H1 (cell line): Measurements from ENCODE around the gene MYMX. TPM values are rescaled to one million over a fixed set of nuclear protein-coding genes. Genes with fewer than 3 reads are reported as not detected.

Experiments
- CTCF ChIA-PET: fragments of 300-600 bp; sonication (Branson Sonifier 250); formaldehyde crosslinking; loops from one replicate; lab custom pipeline; 2021; ENCODE audit not compliant: partially characterized antibody; lab: Charles Lee
- POLR2A ChIA-PET: fragments of 300-600 bp; sonication (Branson Sonifier 250); formaldehyde crosslinking; loops from one replicate; lab custom pipeline; 2021; ENCODE audit warnings: inconsistent platforms; ENCODE audit not compliant: partially characterized antibody; lab: Charles Lee
- DNase-seq, 2 experiments: peaks; one replicate each; pipeline versions ENCODE4 v3.0.0 to v3.0.0-alpha.2; 2010 to 2022; ENCODE audit warnings: low spot score in 2 of 2, low read depth in 1 of 2, mixed read lengths in 1 of 2
- FAIRE-seq: peaks from 2 replicates; lab custom pipeline; 2011; peaks lifted over from hg19 to GRCh38; lab: Jason Lieb, UNC
- H2AFZ ChIP-seq: 2 replicates; pipeline ENCODE4 v1.8.1; 2012; ENCODE audit warnings: low read length, inconsistent platforms
- H2AK5ac ChIP-seq: 2 replicates; pipeline ENCODE4 v1.6.1; 2013; ENCODE audit warnings: low read depth, low read length
- H2BK120ac ChIP-seq: replicated peaks from 2 replicates; pipeline ENCODE3; 2013; ENCODE audit warnings: low read depth, low read length, inconsistent platforms
- H2BK12ac ChIP-seq: 2 replicates; pipeline ENCODE4 v1.6.1; 2013; ENCODE audit warnings: low read depth, low read length
- H2BK15ac ChIP-seq: 2 replicates; pipeline ENCODE4 v1.6.1; 2013; ENCODE audit warnings: low read length
- H2BK20ac ChIP-seq: 2 replicates; pipeline ENCODE4 v1.6.1; 2013; ENCODE audit warnings: low read length
- H2BK5ac ChIP-seq: 2 replicates; pipeline ENCODE4 v1.6.1; 2013; ENCODE audit warnings: low read depth, low read length
- H3K14ac ChIP-seq: 2 replicates; pipeline ENCODE4 v1.6.1; 2013; ENCODE audit warnings: inconsistent platforms; ENCODE audit not compliant: insufficient read length
- H3K18ac ChIP-seq: 2 replicates; pipeline ENCODE4 v1.6.1; 2013; ENCODE audit warnings: low read length; ENCODE audit errors: extremely low read depth
- H3K23ac ChIP-seq: 2 replicates; pipeline ENCODE4 v1.6.1; 2013; ENCODE audit warnings: inconsistent platforms; ENCODE audit not compliant: insufficient read length
- H3K23me2 ChIP-seq: 2 replicates; pipeline ENCODE4 v1.6.1; 2013; ENCODE audit warnings: low read depth, low read length
- H3K27ac ChIP-seq: 2 replicates; pipeline ENCODE4 v1.6.1; 2011; ENCODE audit warnings: low read depth, low read length, inconsistent platforms
- H3K27me3 ChIP-seq, 4 experiments: replicated peaks in 1 of 4; 1 replicate in 1 of 4; 2 replicates in 3 of 4; pipeline versions ENCODE4 v1.6.1 to v1.8.1; 2011 to 2013; ENCODE audit warnings: low read length in 3 of 4, mild to moderate bottlenecking in 3 of 4, inconsistent platforms in 2 of 4, mixed read lengths in 2 of 4, moderate library complexity in 1 of 4; ENCODE audit not compliant: control insufficient read depth in 3 of 4, insufficient read depth in 3 of 4; ENCODE audit errors: extremely low read depth in 1 of 4
- H3K36me3 ChIP-seq, 4 experiments: 2 replicates each; pipeline versions ENCODE4 v1.6.1 to v1.8.1; 2011 to 2013; ENCODE audit warnings: mild to moderate bottlenecking in 4 of 4, low read length in 3 of 4, moderate library complexity in 2 of 4, control low read depth in 1 of 4, inconsistent platforms in 1 of 4; ENCODE audit not compliant: insufficient read depth in 4 of 4, control insufficient read depth in 2 of 4
- H3K4ac ChIP-seq: replicated peaks from 2 replicates; pipeline ENCODE3; 2013; ENCODE audit warnings: low read length, low read depth, mixed read lengths, inconsistent platforms; ENCODE audit not compliant: insufficient read length
- H3K4me1 ChIP-seq, 4 experiments: replicated peaks in 1 of 4; 1 replicate in 1 of 4; 2 replicates in 3 of 4; pipeline versions ENCODE4 v1.6.1 to v1.8.1; 2011 to 2013; ENCODE audit warnings: low read length in 3 of 4, inconsistent platforms in 2 of 4, mixed read lengths in 1 of 4; ENCODE audit not compliant: insufficient read depth in 4 of 4, control insufficient read depth in 3 of 4
- H3K4me2 ChIP-seq, 2 experiments: 2 replicates each; pipeline versions ENCODE4 v1.6.1 to v1.8.1; 2011 to 2013; ENCODE audit warnings: low read depth in 2 of 2, low read length in 2 of 2, control low read depth in 1 of 2, inconsistent platforms in 1 of 2, mild to moderate bottlenecking in 1 of 2; ENCODE audit not compliant: insufficient read depth in 1 of 2
- H3K4me3 ChIP-seq, 4 experiments: fragments of 200-600, 300-600 bp in 1 of 4; sonication (generic), shearing (Covaris generic), sonication (Bioruptor Twin) in 1 of 4; 2 replicates each; pipeline versions ENCODE4 v1.5.1 to v1.8.1; 2011 to 2016; ENCODE audit warnings: low read length in 4 of 4, low read depth in 3 of 4, control low read depth in 2 of 4, inconsistent platforms in 2 of 4, mild to moderate bottlenecking in 2 of 4, mixed read lengths in 1 of 4, moderate library complexity in 1 of 4; ENCODE audit not compliant: insufficient read depth in 2 of 4; ENCODE audit errors: extremely low read depth in 1 of 4
- H3K56ac ChIP-seq: replicated peaks from 2 replicates; pipeline ENCODE3; 2013; ENCODE audit warnings: low read depth, mild to moderate bottlenecking, mixed read lengths, low read length, inconsistent platforms; ENCODE audit not compliant: insufficient read length
- H3K79me1 ChIP-seq: 2 replicates; pipeline ENCODE4 v1.6.1; 2013; ENCODE audit warnings: low read depth, low read length, control low read depth
- H3K79me2 ChIP-seq, 2 experiments: 2 replicates each; pipeline versions ENCODE4 v1.6.1 to v1.8.1; 2012 to 2013; ENCODE audit warnings: low read length in 2 of 2, mild to moderate bottlenecking in 2 of 2, inconsistent platforms in 1 of 2; ENCODE audit not compliant: insufficient read depth in 2 of 2, control insufficient read depth in 1 of 2
- H3K9ac ChIP-seq, 4 experiments: replicated peaks in 1 of 4; 1 replicate in 1 of 4; 2 replicates in 3 of 4; pipeline versions ENCODE4 v1.6.1 to v1.8.1; 2011 to 2013; ENCODE audit warnings: low read depth in 3 of 4, low read length in 3 of 4, control low read depth in 2 of 4, mild to moderate bottlenecking in 2 of 4, moderate library complexity in 2 of 4, inconsistent platforms in 1 of 4; ENCODE audit errors: extremely low read depth in 1 of 4
- H3K9me3 ChIP-seq, 2 experiments: 2 replicates each; pipeline versions ENCODE4 v1.6.1 to v1.8.1; 2012 to 2013; ENCODE audit warnings: mild to moderate bottlenecking in 2 of 2, moderate library complexity in 2 of 2, control low read depth in 1 of 2, inconsistent platforms in 1 of 2, low read depth in 1 of 2, low read length in 1 of 2, mixed read lengths in 1 of 2; ENCODE audit not compliant: insufficient read depth in 2 of 2
- H4K20me1 ChIP-seq, 2 experiments: replicated peaks in 1 of 2; 2 replicates each; pipeline versions ENCODE3 to v1.8.1; 2011 to 2013; ENCODE audit warnings: inconsistent platforms in 2 of 2, low read length in 2 of 2, mild to moderate bottlenecking in 1 of 2; ENCODE audit not compliant: insufficient read depth in 2 of 2, control insufficient read depth in 1 of 2
- H4K5ac ChIP-seq: 2 replicates; pipeline ENCODE4 v1.6.1; 2013; ENCODE audit warnings: low read length, low read depth, mixed read lengths, inconsistent platforms; ENCODE audit not compliant: insufficient read length
- H4K8ac ChIP-seq: 2 replicates; pipeline ENCODE4 v1.8.0; 2013; ENCODE audit warnings: mild to moderate bottlenecking, moderate library complexity, low read length, inconsistent platforms; ENCODE audit not compliant: insufficient read depth; ENCODE audit errors: extremely low read depth
- H4K91ac ChIP-seq: replicated peaks from 2 replicates; pipeline ENCODE3; 2013; ENCODE audit warnings: low read length, mixed read lengths, inconsistent platforms; ENCODE audit not compliant: insufficient read length
- MAFK ChIP-seq: IDR thresholded peaks from 2 replicates; pipeline ENCODE4 v1.6.1; 2012; ENCODE audit warnings: low read depth, mild to moderate bottlenecking, improper control_type of control experiment, low read length
- MAX ChIP-seq: IDR thresholded peaks from 2 replicates; pipeline ENCODE4 v1.6.1; 2012; ENCODE audit warnings: inconsistent platforms
- WGBS, 2 experiments: shearing (Covaris generic) in 1 of 2; methylation state at CpG; one replicate each; pipeline versions ENCODE4 v1.1.6 to v1.1.7; 2013 to 2015; ENCODE audit warnings: low lambda C conversion rate in 2 of 2, mixed read lengths in 2 of 2, inconsistent platforms in 1 of 2, low coverage in 1 of 2, missing lambda C conversion rate in 1 of 2; ENCODE audit not compliant: insufficient replicate concordance in 2 of 2, insufficient coverage in 1 of 2, insufficient read length in 1 of 2; ENCODE audit errors: extremely low coverage in 1 of 2, missing lambda C conversion rate in 1 of 2; 5-methylcytosine and 5-hydroxymethylcytosine counted together
- polyA plus RNA-seq, 7 experiments: library from polyadenylated mRNA; depleted of rRNA in 3 of 7; stranded (reverse) in 5 of 7; unstranded in 2 of 7; fragments of >200 nt in 5 of 7; fragments of 200-250 nt in 2 of 7; gene quantifications; 1 replicate in 5 of 7; 2 replicates in 1 of 7; 4 replicates in 1 of 7; pipeline versions ENCODE4 v1.2.1 to v1.2.3, GENCODE V29; 2011 to 2013; ENCODE audit warnings: missing spikeins in 2 of 7, mixed read lengths in 2 of 7
- total RNA-seq: library from RNA; stranded (reverse); fragmentation: NEBNext Ultra II Directional; extraction: Animal tissue kit (Norgen Biotek cat#: 25700); gene quantifications from 2 replicates; pipeline ENCODE4 v1.2.1, GENCODE V29; 2021

The MYMX gene
- total and polyA plus RNA-seq, 2 of the 8 experiments (the other 6 are each of a cell fraction or from before 2014, with no cell fraction given), result 4.7 to 6.9 TPM

- Histone ChIP-seq H3K27ac (peak overlapping the region; percentile 45; the same call in 1 of the 2 replicates), H3K23ac (no peak overlapping the region), H3K4me1 (peaks cover 28 to 57% (median 36%) of the 10 kb centered on the region in 4 experiments), H3K4me3 (peak overlapping the region; percentile 34 to 53 (median 41); a peak in 7 of 8 replicates), H3K14ac (no peak overlapping the region), H2BK5ac (peak overlapping the region; percentile 83; the same call in 1 of the 2 replicates), H2BK12ac (peak overlapping the region; percentile 93), H2BK15ac (no peak overlapping the region), H3K56ac (no peak overlapping the region)
- CTCF ChIA-PET, result interaction anchor here (0.6 to 19.4 kb wide), 8 partner anchors 11 to 495 kb away, joined by 3 to 287 read pairs (median 4); no protein-coding TSS in a partner anchor
- FAIRE-seq, result no peak
- TF ChIP-seq MAFK, result no peak
- 0 out of 2 replicates have a peak, but pooled peaks have one; percentile 0 for TF ChIP-seq MAX
- TF ChIP-seq, all 59 proteins: peak for 1
- H2AK5ac ChIP-seq, result 0 out of 2 replicates have a peak overlapping the region, but pooled peaks have one; percentile 87
- peak overlapping the region; percentile 93 for H4K91ac ChIP-seq
- H3K23me2 ChIP-seq, result peaks cover 16% of the 10 kb centered on the region
- POLR2A ChIA-PET, result interaction anchor here (0.6 to 21.0 kb wide), 17 partner anchors 8 to 185 kb away, joined by 3 to 477 read pairs (median 6); partner anchors contain the start of gene HSP90AB1
- H3K36me3 ChIP-seq, result no peaks in the 10 kb centered on the region
- H3K9me3 ChIP-seq, result no peaks in the 10 kb centered on the region
- H4K5ac ChIP-seq, result no peak overlapping the region
- no peaks in the 10 kb centered on the region for H3K27me3 ChIP-seq
- H3K9ac ChIP-seq, result no peak overlapping the region
- peak overlapping the region; percentile 94; the same call in 1 of the 2 replicates for H2BK20ac ChIP-seq
- peaks cover 6 to 12% of the 10 kb centered on the region in 2 experiments; a peak in 3 of 4 replicates for H3K79me2 ChIP-seq
- peaks cover 6 to 8% of the 10 kb centered on the region in 2 experiments for H4K20me1 ChIP-seq
- no peaks in the 10 kb centered on the region; the same call in 1 of the 2 replicates for H3K79me1 ChIP-seq
- no peak overlapping the region; the same call in 1 of the 2 replicates for H4K8ac ChIP-seq
- no peak overlapping the region for H2AFZ ChIP-seq
- H3K4ac ChIP-seq, result no peak overlapping the region
- WGBS, 2 experiments, result 74% methylated on average over 15 of the region's 28 CpGs; no CpG with 5 or more reads in 1 of the 2 experiments
- H2BK120ac ChIP-seq, result peak overlapping the region; percentile 36
- peak overlapping the region; percentile 35 to 80 for H3K4me2 ChIP-seq
- no peak for DNase-seq
- H3K18ac ChIP-seq, result peak overlapping the region; percentile 74; the same call in 1 of the 2 replicates
Measured at GRCh38 chr6:44219815-44220784, 3.4 kb downstream of the MYMX start.
